ENCODE results near the gene NHS. TPM values are rescaled to one million over a fixed set of nuclear protein-coding genes. Genes with fewer than 3 reads are reported as not detected.
A peak's percentile ranks its signal among the peaks of the same experiment; 100 is the strongest.

Gene NHS
- total RNA-seq, 1 experiment from 2014 or later: 6.2 TPM

GRCh38 chrX:17741123-17741511, 366.1 kb downstream of the NHS start:
- TF ChIP-seq CTCF (IDR thresholded peaks at IDR 0.05; ENCODE audit: unreplicated experiment): no peak
- no TSS peak for BruUV-seq (replicated peaks)
- POLR2A ChIA-PET: no interaction called here
- peaks cover 12% of the 10 kb centered on the region for H3K27me3 Mint-ChIP-seq (ENCODE audit: insufficient read depth, unreplicated experiment)
- H3K4me3 Mint-ChIP-seq (ENCODE audit: unreplicated experiment): no peak overlapping the region
- peaks cover 12% of the 10 kb centered on the region for H3K4me1 Mint-ChIP-seq (ENCODE audit: insufficient read depth, unreplicated experiment)
- DNase-seq (ENCODE audit: unreplicated experiment): no peak
- no peaks in the 10 kb centered on the region for H3K9me3 Mint-ChIP-seq (ENCODE audit: unreplicated experiment)
- H3K36me3 Mint-ChIP-seq (ENCODE audit: insufficient read depth, unreplicated experiment): no peaks in the 10 kb centered on the region
- intact Hi-C loops (cut with micrococcal nuclease): loop anchor here (10.0 kb wide), 1 partner anchor 1594 kb away; no protein-coding TSS in a partner anchor
- H3K27ac Mint-ChIP-seq (ENCODE audit: low read depth, unreplicated experiment): no peak overlapping the region
- CTCF ChIA-PET: interaction anchor here (0.6 to 1.2 kb wide), 4 partner anchors 8 to 469 kb away, joined by 3 to 5 read pairs (median 4); no protein-coding TSS in a partner anchor

GRCh38 chrX:17743913-17744312, 368.9 kb downstream of the NHS start:
- DNase-seq (ENCODE audit: unreplicated experiment): no peak
- POLR2A ChIA-PET: no interaction called here
- TF ChIP-seq CTCF (IDR thresholded peaks at IDR 0.05; ENCODE audit: unreplicated experiment): no peak
- BruUV-seq (replicated peaks): no TSS peak
- H3K36me3 Mint-ChIP-seq (ENCODE audit: insufficient read depth, unreplicated experiment): no peaks in the 10 kb centered on the region
- H3K27ac Mint-ChIP-seq (ENCODE audit: low read depth, unreplicated experiment): no peak overlapping the region
- peaks cover 36% of the 10 kb centered on the region for H3K27me3 Mint-ChIP-seq (ENCODE audit: insufficient read depth, unreplicated experiment)
- no peaks in the 10 kb centered on the region for H3K9me3 Mint-ChIP-seq (ENCODE audit: unreplicated experiment)
- H3K4me3 Mint-ChIP-seq (ENCODE audit: unreplicated experiment): no peak overlapping the region
- H3K4me1 Mint-ChIP-seq (ENCODE audit: insufficient read depth, unreplicated experiment): peaks cover 9% of the 10 kb centered on the region
- CTCF ChIA-PET: interaction anchor here (0.6 to 1.4 kb wide), 6 partner anchors 44 to 614 kb away, joined by 3 to 5 read pairs (median 3); no protein-coding TSS in a partner anchor
- intact Hi-C loops (cut with micrococcal nuclease): loop anchor here (1.0 to 10.0 kb wide), 2 partner anchors 466 to 1591 kb away; no protein-coding TSS in a partner anchor

GRCh38 chrX:17744896-17745523, 370.0 kb downstream of the NHS start:
- peak; percentile 43 for TF ChIP-seq CTCF (IDR thresholded peaks at IDR 0.05; ENCODE audit: unreplicated experiment)
- peaks cover 4% of the 10 kb centered on the region for H3K4me1 Mint-ChIP-seq (ENCODE audit: insufficient read depth, unreplicated experiment)
- peak; percentile 14 for DNase-seq (ENCODE audit: unreplicated experiment)
- H3K27me3 Mint-ChIP-seq (ENCODE audit: insufficient read depth, unreplicated experiment): peaks cover 40% of the 10 kb centered on the region
- no peaks in the 10 kb centered on the region for H3K9me3 Mint-ChIP-seq (ENCODE audit: unreplicated experiment)
- BruUV-seq (replicated peaks): no TSS peak
- H3K4me3 Mint-ChIP-seq (ENCODE audit: unreplicated experiment): no peak overlapping the region
- CTCF ChIA-PET: interaction anchor here (0.5 to 1.4 kb wide), 15 partner anchors 7 to 1618 kb away, joined by 3 to 8 read pairs (median 3); no protein-coding TSS in a partner anchor
- H3K27ac Mint-ChIP-seq (ENCODE audit: low read depth, unreplicated experiment): no peak overlapping the region
- POLR2A ChIA-PET: interaction anchor here (0.5 kb wide), 1 partner anchor 665 kb away, joined by 3 read pairs; no protein-coding TSS in a partner anchor
- intact Hi-C loops (cut with micrococcal nuclease): loop anchor here (1.0 to 10.0 kb wide), 2 partner anchors 465 to 1590 kb away; no protein-coding TSS in a partner anchor
- no peaks in the 10 kb centered on the region for H3K36me3 Mint-ChIP-seq (ENCODE audit: insufficient read depth, unreplicated experiment)

- ChIA-PET CTCF (interaction anchor here (0.5 to 1.2 kb wide), 4 partner anchors 9 to 642 kb away, joined by 3 to 4 read pairs (median 3); no protein-coding TSS in a partner anchor), POLR2A (no interaction called here)
- H3K4me1 Mint-ChIP-seq (ENCODE audit: insufficient read depth, unreplicated experiment): no peaks in the 10 kb centered on the region
- DNase-seq (ENCODE audit: unreplicated experiment): no peak
- peaks cover 16% of the 10 kb centered on the region for H3K36me3 Mint-ChIP-seq (ENCODE audit: insufficient read depth, unreplicated experiment)
- no peaks in the 10 kb centered on the region for H3K9me3 Mint-ChIP-seq (ENCODE audit: unreplicated experiment)
- BruUV-seq (replicated peaks): no TSS peak
- intact Hi-C loops (cut with micrococcal nuclease): loop anchor here (10.0 kb wide), 1 partner anchor 1587 kb away; no protein-coding TSS in a partner anchor
- H3K27me3 Mint-ChIP-seq (ENCODE audit: insufficient read depth, unreplicated experiment): peaks cover 62% of the 10 kb centered on the region
- no peak overlapping the region for H3K4me3 Mint-ChIP-seq (ENCODE audit: unreplicated experiment)
- no peak for TF ChIP-seq CTCF (IDR thresholded peaks at IDR 0.05; ENCODE audit: unreplicated experiment)
- H3K27ac Mint-ChIP-seq (ENCODE audit: low read depth, unreplicated experiment): no peak overlapping the region
Measured at GRCh38 chrX:17747692-17748091, 372.7 kb downstream of the NHS start.
